LoVo (cell line): Measurements from ENCODE around the gene SOCS3.
"Not testable (repeated sequence)": the region's sequence is repeated elsewhere in the genome, so short reads cannot be mapped to it uniquely, and the experiment has no call there.

Source experiments
- DNase-seq: peaks from one replicate; pipeline ENCODE4 v3.0.0-alpha.2; 2016; ENCODE audit warnings: low spot score

SOCS3 gene

DNA sequence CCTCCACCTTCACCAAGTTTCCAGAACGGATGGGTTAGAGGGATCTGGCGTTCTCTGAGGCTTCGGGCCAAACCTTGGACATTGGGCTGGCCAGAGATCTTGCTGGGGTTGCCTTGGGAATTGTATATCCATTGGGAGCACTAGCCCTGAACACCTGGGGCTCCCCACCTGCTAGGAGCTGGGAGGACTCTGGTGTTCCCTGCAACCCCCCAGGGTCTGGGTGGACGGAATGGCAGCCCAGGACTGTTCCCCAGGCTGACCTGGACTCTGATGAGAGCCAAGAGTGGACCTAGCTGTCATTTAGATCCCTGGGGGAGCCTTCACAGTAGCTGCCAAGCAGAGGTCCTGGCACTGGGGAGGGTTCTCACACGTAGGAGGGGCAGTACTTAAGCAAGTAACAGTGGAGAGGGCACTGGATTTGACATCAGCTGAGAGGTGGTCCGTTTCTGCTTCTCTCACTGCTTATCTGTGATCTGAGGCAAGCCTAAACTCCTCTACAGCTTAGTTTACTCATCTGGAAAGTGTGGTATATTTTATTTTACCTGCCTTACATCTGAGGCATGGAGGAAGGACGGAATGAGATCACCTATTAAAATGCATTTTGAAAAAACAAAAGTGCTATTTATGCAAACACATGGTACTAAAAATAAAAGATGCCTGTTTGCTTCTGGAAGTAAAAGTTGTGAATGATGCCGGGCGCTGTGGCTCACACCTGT lies 11.7 kb downstream of the SOCS3 start:
- DNase-seq, result no peak

DNA sequence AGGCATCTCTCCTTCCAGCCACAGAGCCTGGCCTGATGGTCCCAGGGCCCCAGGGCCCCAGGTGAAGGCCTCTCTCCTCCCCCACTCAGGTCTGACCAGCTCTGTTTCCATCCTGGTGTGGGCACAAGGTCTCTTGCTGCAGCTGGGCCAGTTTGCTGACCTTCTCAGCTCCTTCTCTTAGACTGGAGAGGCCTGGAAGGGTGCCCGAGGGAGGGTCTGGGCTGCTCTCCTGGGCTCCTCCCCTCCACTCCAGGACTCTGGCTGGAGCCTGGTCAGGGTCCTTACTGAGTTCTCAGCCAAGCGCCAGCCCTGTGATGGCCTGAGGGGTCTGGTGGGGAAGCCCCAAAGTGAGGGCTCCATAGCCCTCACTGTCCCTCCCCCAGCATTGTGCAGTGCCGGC lies 12.4 kb downstream of the SOCS3 start:
- DNase-seq, result no peak

DNA sequence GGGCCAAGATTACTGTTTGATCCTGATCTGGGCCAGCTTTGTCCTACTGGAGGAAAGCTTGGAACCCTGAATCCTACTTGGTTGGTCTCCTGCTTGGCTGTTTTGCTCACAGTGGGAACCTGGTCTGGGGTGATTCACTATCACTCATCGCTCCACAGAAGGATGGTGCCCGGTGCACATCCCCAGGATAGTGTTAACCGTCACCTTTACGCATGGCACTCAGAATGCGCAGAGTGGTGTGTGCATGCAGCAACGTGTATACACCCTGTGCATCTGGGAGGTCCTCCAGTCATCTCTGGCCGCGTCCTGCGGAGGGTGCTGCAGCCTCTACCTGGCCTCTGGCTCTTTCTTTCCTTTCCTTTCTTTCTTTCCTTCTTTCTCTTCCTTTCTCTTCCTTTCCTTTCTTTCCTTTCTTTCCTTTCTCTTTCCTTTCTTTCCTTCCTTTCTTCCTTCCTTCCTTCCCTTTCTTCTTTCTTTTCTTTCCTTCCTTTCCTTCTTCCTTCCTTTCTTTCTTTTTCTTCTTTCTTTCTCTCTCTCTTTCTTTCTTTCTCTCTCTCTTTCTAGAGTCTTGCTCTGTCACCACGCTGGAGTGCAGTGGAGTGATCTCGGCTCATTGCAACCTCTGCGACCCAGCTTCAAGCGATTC lies 13.1 kb downstream of the SOCS3 start:
- DNase-seq, result no peak

DNA sequence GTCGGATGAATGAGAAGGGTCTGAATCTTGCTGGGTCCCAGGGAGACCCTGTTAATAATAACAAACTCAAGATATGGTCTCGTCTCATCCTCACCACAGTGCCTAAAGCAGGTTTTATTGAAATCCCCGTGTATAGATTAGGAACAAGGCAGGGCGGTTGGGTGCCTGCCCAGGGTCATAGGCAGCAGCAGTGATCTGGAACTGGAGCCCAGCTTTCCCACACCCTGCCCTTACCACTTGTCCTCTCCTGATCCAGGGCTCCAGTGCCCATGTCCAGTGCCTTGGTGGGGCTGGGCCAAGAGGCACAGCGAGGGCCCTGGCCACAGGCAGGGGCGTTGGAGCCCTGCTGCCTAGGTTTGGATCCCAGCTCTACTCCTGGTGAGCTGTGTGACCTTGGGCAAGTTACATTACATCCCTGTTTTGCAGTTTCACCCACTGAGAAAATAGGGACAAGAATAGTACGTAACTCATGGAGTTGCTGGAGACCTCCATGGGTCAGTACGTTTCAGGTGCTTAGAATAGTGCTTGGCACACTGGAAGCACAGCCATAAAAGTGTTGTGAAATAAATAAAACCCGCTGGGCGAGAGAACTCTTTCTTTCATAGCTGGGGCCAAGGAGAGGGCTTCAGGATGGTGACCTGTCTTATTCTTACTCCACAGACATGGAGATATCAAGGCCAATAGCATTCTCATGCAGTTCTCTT lies 13.9 kb downstream of the SOCS3 start:
- DNase-seq, result no peak

DNA sequence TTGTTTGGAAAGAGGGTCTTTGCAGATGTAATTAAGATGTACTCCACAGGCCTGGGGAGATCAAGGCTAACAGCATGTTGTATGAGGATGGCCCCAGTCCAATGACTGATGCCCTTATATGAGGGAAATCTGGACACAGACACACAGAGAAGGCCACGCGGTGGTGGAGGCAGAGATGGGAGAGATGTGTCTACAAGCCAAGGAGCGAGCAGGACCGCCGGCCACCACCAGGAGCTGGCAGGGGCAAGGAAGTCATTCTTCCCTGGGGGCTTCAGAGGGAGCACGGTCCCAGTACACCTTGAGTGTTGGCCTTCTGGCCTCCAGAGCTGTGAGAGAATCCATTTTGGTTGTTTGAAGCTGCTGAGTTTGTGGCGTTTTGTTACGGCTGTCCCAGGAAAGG lies 14.7 kb downstream of the SOCS3 start:
- no peak for DNase-seq

DNA sequence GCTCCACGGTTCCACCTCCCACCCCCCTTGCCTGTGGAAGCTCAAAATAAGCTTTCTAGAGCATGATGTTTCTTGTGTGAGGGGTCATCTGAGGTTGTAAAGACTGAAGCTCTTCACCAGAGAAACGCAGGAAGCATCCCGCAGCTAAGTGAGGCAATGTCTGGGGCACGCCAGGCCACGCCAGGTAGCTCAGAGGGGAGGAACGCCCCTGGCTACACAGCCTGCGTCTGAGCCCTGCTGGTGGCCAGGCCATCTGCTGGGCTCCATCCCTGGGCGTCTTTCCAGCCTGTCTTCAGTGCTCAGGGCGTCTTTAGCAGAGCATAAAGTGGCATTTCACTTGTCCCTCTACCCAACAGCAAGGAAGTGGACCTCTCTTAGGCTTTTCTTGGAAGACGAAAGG lies 15.2 kb downstream of the SOCS3 start:
- no peak for DNase-seq

DNA sequence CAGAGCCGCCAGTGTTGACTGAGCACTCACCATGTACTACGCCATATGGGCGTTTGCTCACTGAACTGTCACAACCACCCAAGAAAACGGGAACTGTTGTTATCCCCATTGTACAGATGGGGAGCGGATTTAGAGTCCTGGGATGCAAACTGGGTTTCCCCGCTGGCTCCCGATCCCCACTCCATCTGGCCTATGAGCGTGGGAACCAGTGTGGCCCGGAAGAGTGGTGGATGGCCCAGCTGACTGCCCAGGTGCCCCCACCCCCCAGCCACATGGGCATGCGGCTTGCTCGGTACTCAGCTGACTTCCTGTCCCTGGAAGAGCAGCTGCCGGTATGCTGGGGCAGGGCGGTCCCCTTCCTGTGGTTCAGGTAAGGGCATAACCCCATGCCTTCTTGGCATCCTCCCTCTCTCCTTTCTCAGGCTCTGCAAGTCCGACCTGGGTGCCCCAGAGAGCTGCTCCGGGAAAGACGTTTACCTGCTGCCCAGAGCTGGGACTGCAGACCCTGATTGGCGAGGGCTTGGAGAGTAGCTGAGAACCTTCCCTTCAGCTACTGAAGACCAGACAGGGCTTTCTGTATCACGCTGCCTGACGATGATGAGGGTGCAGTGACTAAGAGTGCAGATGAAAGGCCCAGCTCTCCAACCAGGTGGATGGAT lies 16.2 kb downstream of the SOCS3 start:
- DNase-seq, result no peak

DNA sequence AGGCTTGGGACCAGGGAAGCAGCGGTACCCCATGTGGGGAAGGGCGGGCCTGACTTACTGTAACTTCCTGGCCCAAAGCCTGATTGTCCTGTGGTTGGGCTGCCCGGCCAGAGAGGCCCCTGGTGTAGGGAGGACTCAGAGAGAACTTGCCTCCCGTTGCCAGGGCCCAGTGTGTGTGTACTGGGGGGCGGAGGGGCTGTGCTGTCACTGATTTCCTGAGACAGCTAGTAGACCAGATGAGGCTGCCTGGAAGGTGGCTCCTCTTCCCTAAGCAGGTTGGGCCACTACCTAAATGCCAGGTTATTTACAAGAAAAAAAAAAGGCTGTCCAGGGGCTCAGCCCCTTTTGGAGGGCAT lies 16.7 kb downstream of the SOCS3 start:
- no peak for DNase-seq

DNA sequence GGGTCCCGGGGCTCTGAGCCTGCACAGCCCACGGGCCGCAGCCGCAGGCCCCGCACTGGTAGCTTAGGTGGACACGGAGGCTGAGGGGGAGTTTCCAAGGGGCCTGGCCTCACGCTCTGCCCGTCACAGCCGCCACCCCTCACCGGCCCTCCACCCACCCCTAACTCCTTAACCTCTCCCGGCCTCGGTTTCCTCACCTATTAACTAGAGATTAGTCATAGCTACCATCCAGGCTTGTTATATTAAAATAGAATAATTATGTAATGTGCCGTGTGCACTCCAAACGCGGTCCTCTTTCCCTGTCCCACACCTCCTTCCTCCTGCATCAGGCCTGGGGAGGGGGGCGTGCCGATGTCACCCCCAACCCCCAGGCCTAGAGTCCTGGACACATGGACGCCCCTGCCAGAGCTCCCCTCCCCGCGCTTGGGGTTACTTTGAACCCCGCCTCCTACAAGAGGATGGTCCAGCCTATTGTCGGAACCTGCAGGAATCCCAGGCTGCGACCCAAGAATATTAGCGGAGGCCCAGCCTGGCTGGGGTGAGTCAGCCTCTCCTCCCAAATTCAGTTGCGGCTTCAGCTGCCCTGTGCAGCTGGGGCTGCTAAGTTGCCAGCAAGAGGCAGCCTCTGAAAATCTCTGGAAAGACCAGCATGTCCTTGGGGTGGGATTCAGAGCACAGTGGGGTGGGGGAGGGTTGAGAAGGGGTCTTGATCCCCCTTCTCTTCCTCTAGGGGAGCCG lies 17.3 kb downstream of the SOCS3 start:
- no peak for DNase-seq

DNA sequence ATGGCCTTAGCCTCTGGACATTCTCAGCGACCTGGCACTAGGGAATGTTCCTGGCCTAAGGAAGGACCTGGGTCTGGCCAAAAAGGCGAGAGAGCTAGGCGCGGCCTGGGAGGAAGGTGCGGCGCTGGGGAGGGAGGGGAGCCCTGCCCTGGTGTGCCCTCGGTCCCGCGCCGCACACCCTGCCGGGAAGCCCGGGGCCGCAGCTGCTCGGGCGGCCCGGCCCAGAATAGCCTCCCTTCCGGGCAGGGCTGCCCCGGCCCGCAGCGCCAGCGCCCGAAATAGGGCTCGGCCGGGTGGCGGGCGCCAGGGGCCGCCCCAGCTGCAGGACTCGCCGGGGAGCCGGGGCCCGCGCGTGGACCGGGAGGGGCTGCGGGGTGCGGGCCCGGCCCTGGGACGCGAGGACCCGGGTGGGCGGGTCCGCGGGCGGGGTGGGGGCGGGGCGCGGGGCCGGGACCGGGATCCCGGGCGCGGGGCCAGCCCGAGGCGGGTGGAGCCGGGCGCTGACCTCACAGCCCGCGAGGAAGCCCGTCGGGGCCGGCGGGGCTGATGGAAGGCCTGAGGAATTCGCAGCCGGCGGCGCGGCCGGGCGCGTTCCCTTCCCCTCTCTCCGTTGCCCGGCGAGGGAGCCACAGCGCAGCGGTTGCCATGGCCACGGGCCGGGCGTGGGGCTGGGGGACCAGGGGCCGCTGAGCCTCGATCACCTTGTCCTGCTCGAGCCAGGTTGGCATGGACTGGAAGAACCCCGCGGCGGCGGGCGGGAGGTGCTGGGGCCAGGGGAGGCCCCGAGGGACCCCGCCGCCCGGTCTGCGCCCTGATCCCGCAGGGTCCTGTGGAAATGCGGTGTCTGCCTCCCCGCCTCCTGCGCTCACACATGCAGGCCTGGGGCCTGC lies 18.1 kb downstream of the SOCS3 start:
- peak; percentile 70 for DNase-seq

DNA sequence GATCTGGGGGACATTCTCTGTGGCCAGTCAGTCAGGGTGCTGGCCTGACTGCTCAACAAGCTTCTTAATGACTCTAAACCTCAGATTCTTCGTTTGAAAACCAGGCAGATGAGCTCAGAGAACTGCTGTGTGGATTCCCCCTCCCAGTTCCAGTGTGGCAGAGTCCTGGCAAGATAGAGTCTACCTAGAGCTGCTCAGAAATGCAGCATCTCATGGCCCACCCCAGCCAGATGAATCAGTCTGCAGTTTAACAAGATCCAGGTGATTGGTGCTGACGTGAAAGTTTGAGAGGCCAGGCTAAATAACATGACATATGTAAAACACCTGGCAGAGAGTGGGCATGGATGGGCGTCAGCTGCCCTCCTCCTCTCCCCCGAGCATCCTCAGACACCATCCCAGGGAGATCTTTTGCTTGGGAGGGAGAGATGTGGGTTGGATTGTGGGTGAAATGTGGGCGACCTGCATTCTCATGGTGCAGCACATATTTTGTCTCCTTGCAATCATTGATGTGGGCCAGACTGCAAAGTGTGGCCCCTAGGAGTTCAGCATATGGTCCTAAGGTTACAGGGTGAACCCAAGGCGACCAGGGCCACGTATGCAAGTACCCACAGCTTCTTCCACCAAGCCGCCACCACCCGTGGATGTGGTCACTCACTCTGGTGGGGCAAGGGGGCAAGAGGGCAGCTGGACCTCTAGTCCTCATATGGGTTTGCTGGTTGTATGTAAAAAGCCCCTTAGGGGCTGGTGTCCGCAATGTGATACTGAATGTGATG lies 19.5 kb downstream of the SOCS3 start:
- DNase-seq, result no peak

DNA sequence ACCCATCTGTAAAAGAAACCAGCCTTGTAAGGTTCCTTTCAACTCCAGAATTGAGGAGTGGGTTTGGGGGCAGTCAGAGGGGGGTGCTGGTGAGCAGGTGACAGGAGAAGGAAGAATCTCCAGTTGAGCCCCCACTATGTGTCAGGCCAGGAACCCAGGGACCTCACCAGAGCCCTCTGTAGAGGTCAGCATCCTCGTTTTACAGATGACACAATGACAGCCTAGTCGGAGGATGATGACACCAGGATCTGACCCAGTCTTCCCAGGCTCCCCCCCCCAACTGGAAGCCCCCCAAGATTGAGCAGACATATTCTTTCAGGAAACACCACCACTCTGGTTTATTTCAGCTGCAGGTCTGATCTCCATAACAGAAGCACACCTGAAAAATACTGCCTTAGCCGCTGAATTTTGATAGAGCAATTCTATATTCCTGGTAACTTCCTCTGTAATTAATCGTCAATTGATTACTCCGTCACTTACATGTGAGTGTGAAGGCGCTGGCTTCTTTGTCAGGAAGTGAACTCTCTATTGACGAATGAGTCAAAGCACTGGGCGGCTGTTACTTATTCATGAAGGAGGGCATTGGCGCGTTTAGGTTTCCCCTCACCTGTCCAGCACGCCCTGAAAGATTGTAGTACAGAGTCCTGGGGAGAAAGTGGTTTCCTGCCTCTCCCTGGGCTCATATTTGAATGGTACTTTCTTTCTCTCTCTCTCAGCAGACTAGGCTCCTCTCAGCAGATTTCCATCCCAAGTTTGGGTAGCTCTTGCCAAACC lies 21.2 kb downstream of the SOCS3 start:
- DNase-seq, result peak; percentile 73

DNA sequence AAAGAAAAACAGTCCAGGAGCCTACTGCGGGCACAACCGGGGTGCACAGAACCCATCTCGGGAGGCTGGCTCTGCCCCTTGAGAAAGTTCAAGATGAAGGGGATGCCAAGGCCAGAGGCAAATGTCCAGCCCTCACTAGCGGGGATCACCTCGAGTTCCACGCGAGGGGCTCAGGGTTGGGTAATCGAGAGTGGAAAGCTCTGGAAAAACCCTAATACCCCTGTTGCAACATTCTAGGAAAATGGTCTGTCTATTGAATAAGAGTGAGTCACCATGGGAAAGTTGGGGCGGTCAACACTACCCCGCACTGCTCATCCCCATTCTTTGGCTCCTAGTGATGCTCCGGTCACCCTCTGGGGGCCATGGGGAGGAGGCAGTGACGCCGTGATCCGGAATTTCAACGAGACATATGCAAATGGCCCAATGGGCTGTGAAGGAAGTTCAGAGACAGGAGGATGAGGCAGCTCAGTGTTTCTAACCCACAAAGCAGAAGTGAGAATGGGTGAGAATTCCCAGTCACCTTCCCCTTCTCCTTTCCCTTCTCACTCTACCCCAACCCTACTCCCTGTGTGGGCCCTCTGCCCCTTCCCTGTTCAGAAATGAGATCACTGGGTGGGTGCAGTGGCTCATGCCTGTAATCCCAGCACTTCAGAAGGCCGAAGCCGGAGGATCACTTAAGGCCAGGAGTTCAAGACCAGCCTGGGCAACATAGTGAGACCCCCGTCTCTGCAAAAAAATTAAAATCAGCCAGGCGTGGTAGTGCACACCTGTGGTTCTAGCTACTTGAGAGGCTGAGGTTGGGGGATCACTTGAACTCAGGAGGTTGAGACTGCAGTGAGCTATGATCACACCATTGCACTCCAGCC lies 22.4 kb downstream of the SOCS3 start:
- DNase-seq, result no peak

DNA sequence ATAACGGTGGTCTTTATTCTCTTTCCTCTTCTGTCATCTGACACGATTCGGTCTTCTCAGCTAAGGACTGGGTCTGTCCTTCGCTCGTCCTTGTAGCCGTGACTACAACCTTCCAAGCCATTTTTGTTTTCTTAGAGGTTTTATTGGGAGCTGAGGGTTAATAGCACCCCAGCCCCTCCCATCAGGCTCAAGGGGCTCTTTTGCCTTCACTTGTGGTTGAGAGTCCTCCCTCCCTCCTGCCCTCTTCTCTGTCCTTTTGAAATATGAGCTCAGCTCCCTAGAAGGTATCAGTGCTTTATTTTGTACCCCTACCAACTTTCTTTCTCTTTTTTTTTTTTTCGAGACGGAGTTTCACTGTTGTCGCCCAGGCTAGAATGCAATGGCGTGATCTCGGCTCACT lies 24.7 kb downstream of the SOCS3 start:
- DNase-seq, result no peak

DNA sequence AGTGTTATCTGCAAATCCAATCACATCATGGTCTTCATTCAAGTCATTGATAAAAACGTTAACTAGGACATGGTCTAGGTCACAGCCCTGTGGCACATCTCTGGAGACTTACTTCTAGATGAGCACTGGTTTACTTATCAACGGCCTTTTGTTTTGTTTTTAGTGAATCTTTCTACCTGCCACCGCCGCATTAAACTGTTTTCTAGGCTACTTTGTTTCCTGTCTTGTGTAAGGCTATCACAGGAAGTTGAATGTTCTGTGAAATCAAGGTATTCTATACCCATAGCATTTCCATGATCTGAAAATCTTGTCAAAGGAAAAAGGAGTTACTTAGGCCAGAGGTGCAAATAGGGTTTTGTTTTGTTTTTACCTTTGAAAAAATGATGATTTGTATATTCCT lies 26.9 kb downstream of the SOCS3 start:
- DNase-seq, result no peak

DNA sequence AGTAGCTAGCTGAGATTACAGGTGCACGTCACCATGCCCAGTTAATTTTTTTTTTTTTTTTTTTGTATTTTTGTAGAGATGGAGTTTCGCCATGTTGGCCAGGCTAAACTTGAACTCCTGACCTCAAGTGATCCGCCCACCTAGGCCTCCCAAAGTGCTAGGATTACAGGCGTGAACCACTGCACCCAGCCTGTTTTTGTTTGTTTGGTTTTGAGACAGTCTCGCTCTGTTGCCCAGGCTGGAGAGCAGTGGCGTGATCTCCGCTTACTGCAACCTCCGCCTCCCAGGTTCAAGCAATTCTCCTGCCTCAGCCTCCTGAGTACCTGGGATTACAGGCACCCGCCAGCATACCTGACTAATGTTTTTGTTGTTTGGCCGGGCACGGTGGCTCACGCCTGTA lies 28.5 kb downstream of the SOCS3 start:
- DNase-seq, result not testable (repeated sequence)

DNA sequence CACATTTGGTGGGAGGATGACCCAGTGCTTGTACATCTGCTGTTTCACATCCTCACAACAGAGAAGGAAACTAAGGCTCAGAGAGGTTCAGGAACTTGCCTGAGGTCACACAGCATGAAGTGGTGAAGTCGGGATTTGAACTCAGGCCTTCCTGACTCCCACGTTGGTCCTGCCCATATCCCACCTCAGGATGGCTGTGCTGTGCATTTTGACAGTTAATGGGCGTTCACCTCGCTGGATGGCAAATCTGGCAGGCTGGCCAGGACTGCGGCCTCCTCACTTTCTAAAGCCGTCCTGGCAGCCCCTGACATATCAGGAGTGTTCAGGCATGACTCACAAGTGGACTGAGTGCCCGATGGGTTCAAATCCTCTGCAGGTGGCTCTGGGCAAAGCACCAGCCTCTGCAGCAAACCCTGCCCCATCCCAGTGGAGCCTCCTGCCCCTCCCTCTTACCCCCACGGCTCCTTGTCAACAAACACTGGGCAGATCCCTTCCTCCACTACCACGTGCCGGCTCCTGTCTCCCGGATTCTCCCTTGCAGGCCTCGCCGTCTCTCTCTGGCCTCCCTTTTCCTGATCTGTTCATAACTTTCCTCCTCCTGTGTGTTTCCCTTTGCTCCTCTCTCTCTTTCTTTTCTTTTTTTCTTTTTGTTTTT lies 29.2 kb downstream of the SOCS3 start:
- no peak for DNase-seq
